ENCODE measurements around the gene PLEKHM3. TPM values are rescaled to one million over a fixed set of nuclear protein-coding genes. Genes with fewer than 3 reads are reported as not detected.

Gene PLEKHM3
- total and polyA plus RNA-seq, 2 of the 13 experiments (the other 11 are each of a cell fraction or from before 2014, with no cell fraction given) = 4.5 to 4.7 TPM

- TF ChIP-seq DMTF1 (CRISPR knock-in tag; IDR thresholded peaks at IDR 0.05) (no peak), ISX (CRISPR knock-in tag; conservative IDR thresholded peaks at IDR 0.05) (no peak), TBX2 (CRISPR knock-in tag; IDR thresholded peaks at IDR 0.05; ENCODE audit: borderline replicate concordance) (0 out of 2 replicates have a peak, but pooled peaks have one; percentile 7), MXI1 (IDR thresholded peaks at IDR 0.05; ENCODE audit: borderline replicate concordance, low read depth, low read length) (no peak), TFDP1 (CRISPR knock-in tag; IDR thresholded peaks at IDR 0.05; ENCODE audit: borderline replicate concordance) (no peak), ZSCAN12 (CRISPR knock-in tag; IDR thresholded peaks at IDR 0.05) (no peak), RELA (CRISPR knock-in tag; IDR thresholded peaks at IDR 0.05) (no peak), RARA (CRISPR knock-in tag; IDR thresholded peaks at IDR 0.05) (peak; percentile 53; the same call in 1 of the 2 replicates), HNRNPLL (IDR thresholded peaks at IDR 0.05; ENCODE audit: low read depth, low read length, poor library complexity, severe bottlenecking) (no peak), CBX5 (CRISPR knock-in tag; IDR thresholded peaks at IDR 0.05; ENCODE audit: borderline replicate concordance) (no peak), ZNF660 (CRISPR knock-in tag; IDR thresholded peaks at IDR 0.05; ENCODE audit: borderline replicate concordance, low read depth) (no peak), ZBED4 (CRISPR knock-in tag; IDR thresholded peaks at IDR 0.05; ENCODE audit: borderline replicate concordance) (peak; percentile 62; the same call in 1 of the 2 replicates), SMARCE1 (IDR thresholded peaks at IDR 0.05; ENCODE audit: borderline replicate concordance) (no peak), ZNF691 (CRISPR knock-in tag; IDR thresholded peaks at IDR 0.05; ENCODE audit: borderline replicate concordance, low read depth) (no peak), TAF15 (IDR thresholded peaks at IDR 0.05; ENCODE audit: low read depth, low read length, poor library complexity, severe bottlenecking) (no peak), FOXP4 (CRISPR knock-in tag; IDR thresholded peaks at IDR 0.05) (peak; percentile 44; the same call in 1 of the 2 replicates), ZNF713 (CRISPR knock-in tag; IDR thresholded peaks at IDR 0.05) (no peak), ZMYM2 (CRISPR knock-in tag; IDR thresholded peaks at IDR 0.05) (peak; percentile 68; the same call in 1 of the 2 replicates), ZNF883 (CRISPR knock-in tag; IDR thresholded peaks at IDR 0.05; ENCODE audit: not compliant biosample characterization) (no peak), SAP130 (CRISPR knock-in tag; IDR thresholded peaks at IDR 0.05; ENCODE audit: low read depth) (peak; percentile 61)
Measured at GRCh38 chr2:207815254-207815653, 210.1 kb downstream of the PLEKHM3 start (continued).

All from HepG2 (cell line).